Uterus (tissue), 2 donors: ENCODE data around the gene TMEM52B.

Experiments used
- CTCF ChIP-seq, 4 experiments: fragments of 200-600 bp in 2 of 4; fragments of 450-650 bp in 2 of 4; sonication (generic) in 2 of 4; IDR thresholded peaks; one replicate each; pipeline ENCODE4 v1.5.1; 2016 to 2019; ENCODE audit warnings: antibody characterized with exemption in 4 of 4, mild to moderate bottlenecking in 2 of 4, moderate library complexity in 1 of 4
- POLR2A ChIP-seq, 2 donors: fragments of 450-650 bp; IDR thresholded peaks; one replicate each; pipeline ENCODE4 v1.6.1; 2016; ENCODE audit warnings: antibody characterized with exemption in 2 of 2, mild to moderate bottlenecking in 1 of 2, moderate library complexity in 1 of 2

DNA sequence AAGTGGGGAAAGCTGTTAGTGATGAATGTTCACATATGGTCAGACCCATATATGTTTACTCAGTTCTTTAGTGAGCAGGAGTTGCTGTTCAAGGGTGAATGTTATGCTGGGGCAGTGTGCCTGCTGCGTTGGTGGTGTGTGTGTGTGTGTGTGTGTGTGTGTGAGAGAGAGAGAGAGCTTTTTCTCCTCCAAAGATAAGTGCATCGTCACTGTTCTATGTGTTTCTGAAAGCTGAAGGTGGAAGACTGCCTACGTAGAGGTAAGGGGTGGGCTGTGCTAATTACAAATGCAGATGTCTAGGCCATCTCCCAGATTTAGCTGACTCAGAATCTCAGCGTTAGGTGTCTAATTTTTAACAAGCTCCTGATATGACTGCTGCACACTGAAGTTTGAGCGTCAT lies 44.4 kb downstream of the TMEM52B start:
- TF ChIP-seq CTCF (IDR thresholded peaks at IDR 0.05) (no peak), POLR2A (IDR thresholded peaks at IDR 0.05) (no peak)
